ENCODE measurements around the gene PIK3R6. TPM values are rescaled to one million over a fixed set of nuclear protein-coding genes. Genes with fewer than 3 reads are reported as not detected.

Gene PIK3R6
- total and polyA plus RNA-seq, 2 experiments from 2014 or later = 0.11 to 0.24 TPM

Other genes with a start within 250 kb of the PIK3R6 start
- gene MYH10, start 236.9 kb downstream of the PIK3R6 start, total RNA-seq (2014; rRNA removed; shearing (Covaris generic)) = 230 and 246 TPM in 2 replicates
- gene MYH10, start 236.9 kb downstream of the PIK3R6 start, polyA plus RNA-seq (2016; fragmentation: Nextera tagmentation; extraction: Ambion mirVana) = 78.1 and 89.5 TPM in 2 replicates
- gene CCDC42, start 122.8 kb downstream of the PIK3R6 start, total RNA-seq (2014; rRNA removed; shearing (Covaris generic)) = not detected in 2 replicates
- not detected in 2 replicates for gene CCDC42, start 122.8 kb downstream of the PIK3R6 start, polyA plus RNA-seq (2016; fragmentation: Nextera tagmentation; extraction: Ambion mirVana)
- gene SPDYE4, start 109.1 kb downstream of the PIK3R6 start, total RNA-seq (2014; rRNA removed; shearing (Covaris generic)) = not detected in 2 replicates
- not detected in 2 replicates for gene SPDYE4, start 109.1 kb downstream of the PIK3R6 start, polyA plus RNA-seq (2016; fragmentation: Nextera tagmentation; extraction: Ambion mirVana)
- 1.9 and 2.8 TPM in 2 replicates for gene MFSD6L, start 68.3 kb downstream of the PIK3R6 start, total RNA-seq (2014; rRNA removed; shearing (Covaris generic))
- gene MFSD6L, start 68.3 kb downstream of the PIK3R6 start, polyA plus RNA-seq (2016; fragmentation: Nextera tagmentation; extraction: Ambion mirVana) = 0.52 and 1.4 TPM in 2 replicates
- gene PIK3R5, start 98.0 kb upstream of the PIK3R6 start, total RNA-seq (2014; rRNA removed; shearing (Covaris generic)) = 6.7 and 9.4 TPM in 2 replicates
- gene PIK3R5, start 98.0 kb upstream of the PIK3R6 start, polyA plus RNA-seq (2016; fragmentation: Nextera tagmentation; extraction: Ambion mirVana) = 1.4 and 1.7 TPM in 2 replicates
- gene NTN1, start 153.8 kb upstream of the PIK3R6 start, total RNA-seq (2014; rRNA removed; shearing (Covaris generic)) = 2.6 and 3.0 TPM in 2 replicates
- 0.57 and 0.64 TPM in 2 replicates for gene NTN1, start 153.8 kb upstream of the PIK3R6 start, polyA plus RNA-seq (2016; fragmentation: Nextera tagmentation; extraction: Ambion mirVana)